Astrocyte of the cerebellum (primary cell): ENCODE data around the gene SLC45A3.

ENCODE experiments used
- DNase-seq: peaks from one replicate; pipeline ENCODE4 v3.0.0-alpha.2; 2011; ENCODE audit warnings: low read depth
- H3K4me3 ChIP-seq: 2 replicates; pipeline ENCODE4 v1.5.1; 2011; ENCODE audit warnings: mild to moderate bottlenecking, low read depth, low read length, moderate library complexity
- in situ Hi-C: cut with HindIII; loops from 2 replicates; pipeline ENCODE4 v1.10.0; 2017; ENCODE audit warnings: low sequenced_read_pairs
- TF ChIP-seq, protein P1 (sequence below): IDR thresholded peaks from 2 replicates; pipeline ENCODE4 v1.5.1; 2012; ENCODE audit warnings: low read length, low read depth, moderate library complexity, mild to moderate bottlenecking; ENCODE audit errors: missing control alignments

The SLC45A3 gene

DNA sequence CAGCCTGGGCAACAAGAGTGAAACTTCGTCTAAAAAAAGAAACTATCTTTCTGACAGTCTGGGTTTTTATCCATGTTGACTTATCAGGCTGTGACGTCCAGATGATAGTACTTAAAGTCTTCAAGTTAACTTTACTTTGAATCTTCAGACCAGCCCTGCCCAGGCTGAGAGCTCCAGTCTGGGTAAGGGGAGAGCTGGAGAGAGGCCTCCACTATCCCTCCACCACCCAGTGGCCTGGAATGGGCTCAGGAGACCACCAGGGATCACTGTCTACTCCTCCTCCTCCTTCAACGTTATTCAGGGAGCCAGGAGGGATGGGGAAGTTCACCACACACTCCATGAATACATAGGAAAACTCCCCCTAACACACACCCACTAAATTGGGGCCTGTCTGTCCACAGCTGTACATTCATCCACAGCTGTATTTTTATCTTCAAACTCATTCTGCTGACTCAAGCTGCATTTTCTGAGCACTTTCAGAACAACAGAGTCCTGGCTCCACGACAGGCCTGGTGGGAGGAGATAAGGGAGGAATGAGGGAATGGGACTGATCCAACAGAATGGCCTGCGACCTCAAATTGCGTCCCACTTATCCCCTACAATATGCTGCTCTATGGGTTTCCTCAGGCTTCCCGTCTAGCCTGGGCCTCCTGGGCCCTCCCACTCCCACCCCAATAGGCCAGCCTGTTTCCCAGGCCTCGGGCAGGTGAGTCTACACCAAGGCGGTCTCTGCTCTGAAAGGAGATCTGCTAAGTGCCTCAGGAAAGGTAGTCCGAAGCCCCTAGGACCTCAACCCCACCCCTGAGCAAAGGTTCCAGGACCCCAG lies 1.8 kb downstream of the SLC45A3 start:
- no peak for DNase-seq
- in situ Hi-C loops: no loop called here
- peak overlapping the region; percentile 67 for H3K4me3 ChIP-seq
- TF ChIP-seq, protein P1, sequence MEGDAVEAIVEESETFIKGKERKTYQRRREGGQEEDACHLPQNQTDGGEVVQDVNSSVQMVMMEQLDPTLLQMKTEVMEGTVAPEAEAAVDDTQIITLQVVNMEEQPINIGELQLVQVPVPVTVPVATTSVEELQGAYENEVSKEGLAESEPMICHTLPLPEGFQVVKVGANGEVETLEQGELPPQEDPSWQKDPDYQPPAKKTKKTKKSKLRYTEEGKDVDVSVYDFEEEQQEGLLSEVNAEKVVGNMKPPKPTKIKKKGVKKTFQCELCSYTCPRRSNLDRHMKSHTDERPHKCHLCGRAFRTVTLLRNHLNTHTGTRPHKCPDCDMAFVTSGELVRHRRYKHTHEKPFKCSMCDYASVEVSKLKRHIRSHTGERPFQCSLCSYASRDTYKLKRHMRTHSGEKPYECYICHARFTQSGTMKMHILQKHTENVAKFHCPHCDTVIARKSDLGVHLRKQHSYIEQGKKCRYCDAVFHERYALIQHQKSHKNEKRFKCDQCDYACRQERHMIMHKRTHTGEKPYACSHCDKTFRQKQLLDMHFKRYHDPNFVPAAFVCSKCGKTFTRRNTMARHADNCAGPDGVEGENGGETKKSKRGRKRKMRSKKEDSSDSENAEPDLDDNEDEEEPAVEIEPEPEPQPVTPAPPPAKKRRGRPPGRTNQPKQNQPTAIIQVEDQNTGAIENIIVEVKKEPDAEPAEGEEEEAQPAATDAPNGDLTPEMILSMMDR: no peak

DNA sequence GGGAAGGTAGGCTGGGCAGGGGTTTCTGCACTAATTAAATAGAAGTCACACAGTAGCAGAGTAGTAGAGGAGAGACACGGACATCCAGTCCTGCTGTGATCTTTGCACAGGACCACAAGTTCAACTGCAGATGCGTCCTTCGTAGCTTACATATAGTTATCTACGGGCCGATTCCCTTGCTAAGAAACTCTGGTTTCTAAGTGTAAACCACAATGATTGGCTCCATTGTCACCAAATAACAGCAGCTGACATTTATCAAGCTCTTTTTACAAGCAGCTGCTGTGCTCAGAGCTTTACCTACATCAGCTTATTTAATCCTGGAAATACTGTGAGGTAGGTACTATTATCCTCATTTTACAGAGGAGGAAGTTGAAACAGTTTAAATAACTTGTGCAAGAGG lies 3.1 kb downstream of the SLC45A3 start:
- TF ChIP-seq, protein P1: no peak
- in situ Hi-C loops: no loop called here
- H3K4me3 ChIP-seq: no peak overlapping the region
- DNase-seq: no peak

DNA sequence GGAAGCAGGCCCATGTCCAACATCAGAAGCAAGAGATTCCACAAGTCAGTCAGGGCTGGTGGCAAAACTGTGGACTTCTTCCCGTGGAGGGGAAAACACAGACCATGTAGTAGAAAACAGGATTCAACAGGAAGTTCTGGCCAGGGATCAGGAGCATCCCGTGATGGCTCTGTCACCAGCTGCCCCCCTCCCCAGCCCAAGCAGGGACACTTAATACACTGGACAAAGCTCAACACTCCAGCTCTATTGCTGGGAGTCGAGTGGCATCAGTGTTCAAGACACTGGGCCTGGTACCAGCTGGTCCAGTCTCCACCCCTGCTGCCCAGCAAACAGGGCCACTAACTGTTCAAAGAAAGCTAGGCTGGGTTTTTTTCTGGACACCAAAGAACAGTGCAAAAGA lies 3.7 kb downstream of the SLC45A3 start:
- TF ChIP-seq, protein P1: no peak
- in situ Hi-C loops: no loop called here
- H3K4me3 ChIP-seq: no peak overlapping the region
- no peak for DNase-seq

DNA sequence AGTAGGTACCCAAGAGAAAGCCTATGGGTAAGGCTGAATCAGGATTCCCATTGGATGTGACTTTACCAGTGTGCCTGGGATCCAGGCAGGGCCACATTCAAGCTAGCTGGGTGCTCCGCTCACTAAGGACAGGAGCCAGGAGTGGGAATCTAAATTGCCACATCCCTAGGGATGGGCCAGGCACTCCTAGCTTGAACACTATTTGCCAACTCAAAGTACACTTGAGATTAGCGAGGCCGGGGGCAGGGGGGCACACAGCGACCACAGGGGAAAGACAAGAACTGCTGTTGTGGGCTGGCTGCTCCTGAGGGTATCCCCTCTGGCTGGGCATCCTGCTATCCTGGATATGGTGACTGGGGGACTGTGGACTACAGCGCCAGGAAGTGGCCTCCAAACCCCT lies 4.3 kb downstream of the SLC45A3 start:
- in situ Hi-C loops: no loop called here
- no peak overlapping the region for H3K4me3 ChIP-seq
- TF ChIP-seq, protein P1: no peak
- DNase-seq: no peak

DNA sequence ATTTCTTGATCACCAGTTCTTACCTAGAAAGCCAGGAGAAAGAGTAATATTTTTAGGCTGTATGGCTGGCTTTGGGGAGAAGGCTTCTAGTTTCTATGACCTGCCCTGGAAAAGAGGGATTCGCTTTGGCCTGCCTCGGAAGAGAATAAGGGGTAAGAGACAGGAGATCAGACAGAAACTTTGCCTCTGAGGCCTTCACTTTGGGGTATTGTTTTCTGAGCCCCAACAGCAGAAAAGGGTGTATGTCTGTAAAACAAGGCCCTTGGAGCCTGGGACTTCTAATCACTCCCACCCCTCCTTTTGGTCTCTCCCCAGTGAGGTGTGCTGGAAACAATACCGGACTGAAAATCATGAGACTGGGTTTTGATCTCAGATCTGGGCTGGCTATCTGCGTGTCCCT lies 5.1 kb downstream of the SLC45A3 start:
- H3K4me3 ChIP-seq: no peak overlapping the region
- TF ChIP-seq, protein P1: no peak
- no peak for DNase-seq
- in situ Hi-C loops: no loop called here

DNA sequence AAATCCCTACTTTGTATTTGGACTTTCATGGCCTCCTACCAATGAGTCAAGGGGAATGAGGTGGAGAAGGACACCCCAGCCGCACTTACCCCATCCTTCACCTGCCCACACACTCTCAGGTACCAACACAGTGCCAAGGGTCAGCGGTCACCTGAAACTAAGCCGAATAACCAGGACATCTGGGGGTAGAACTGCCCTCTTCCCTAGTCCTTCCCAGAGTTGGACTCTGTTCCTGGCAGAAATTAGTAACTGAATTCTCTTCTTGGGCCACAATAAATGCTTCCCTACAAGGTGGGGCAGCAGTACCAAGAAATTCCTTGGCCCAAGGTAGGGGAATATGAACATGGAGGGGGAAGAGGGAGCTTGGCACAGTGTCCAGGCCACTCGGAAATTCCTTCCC lies 7.3 kb downstream of the SLC45A3 start:
- H3K4me3 ChIP-seq: no peak overlapping the region
- DNase-seq: no peak
- in situ Hi-C loops: no loop called here
- TF ChIP-seq, protein P1: no peak
